ENCODE measurements around the gene ZBTB7C.

DNA sequence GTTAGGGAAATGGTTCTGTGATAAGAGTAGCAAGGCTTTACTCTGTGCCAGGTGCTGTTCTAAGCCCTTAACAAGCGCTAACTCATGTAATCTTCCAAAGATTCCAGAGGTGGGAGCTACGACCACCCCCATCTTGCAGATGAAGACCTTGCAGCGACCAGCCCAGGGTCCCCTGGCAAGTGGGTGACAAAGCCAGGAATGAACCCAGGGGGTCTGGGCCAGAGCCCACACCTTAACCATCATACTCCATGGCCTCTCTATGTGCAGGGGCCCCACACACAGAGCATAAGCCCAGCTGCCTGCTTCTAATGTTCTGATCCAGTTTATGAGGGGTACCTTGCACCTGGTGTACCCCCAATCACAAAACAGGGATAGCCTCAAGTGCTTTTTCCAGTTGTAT is 105.3 kb downstream of the ZBTB7C start:
- TF ChIP-seq, protein P1, sequence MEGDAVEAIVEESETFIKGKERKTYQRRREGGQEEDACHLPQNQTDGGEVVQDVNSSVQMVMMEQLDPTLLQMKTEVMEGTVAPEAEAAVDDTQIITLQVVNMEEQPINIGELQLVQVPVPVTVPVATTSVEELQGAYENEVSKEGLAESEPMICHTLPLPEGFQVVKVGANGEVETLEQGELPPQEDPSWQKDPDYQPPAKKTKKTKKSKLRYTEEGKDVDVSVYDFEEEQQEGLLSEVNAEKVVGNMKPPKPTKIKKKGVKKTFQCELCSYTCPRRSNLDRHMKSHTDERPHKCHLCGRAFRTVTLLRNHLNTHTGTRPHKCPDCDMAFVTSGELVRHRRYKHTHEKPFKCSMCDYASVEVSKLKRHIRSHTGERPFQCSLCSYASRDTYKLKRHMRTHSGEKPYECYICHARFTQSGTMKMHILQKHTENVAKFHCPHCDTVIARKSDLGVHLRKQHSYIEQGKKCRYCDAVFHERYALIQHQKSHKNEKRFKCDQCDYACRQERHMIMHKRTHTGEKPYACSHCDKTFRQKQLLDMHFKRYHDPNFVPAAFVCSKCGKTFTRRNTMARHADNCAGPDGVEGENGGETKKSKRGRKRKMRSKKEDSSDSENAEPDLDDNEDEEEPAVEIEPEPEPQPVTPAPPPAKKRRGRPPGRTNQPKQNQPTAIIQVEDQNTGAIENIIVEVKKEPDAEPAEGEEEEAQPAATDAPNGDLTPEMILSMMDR (conservative IDR thresholded peaks at IDR 0.05; ENCODE audit: low read length): no peak
- no peak for TF ChIP-seq EZH2phosphoT487 (IDR thresholded peaks at IDR 0.05; ENCODE audit: borderline replicate concordance)

All from Loucy (cell line).